ENCODE data around the gene MACROD1.

The MACROD1 gene

DNA sequence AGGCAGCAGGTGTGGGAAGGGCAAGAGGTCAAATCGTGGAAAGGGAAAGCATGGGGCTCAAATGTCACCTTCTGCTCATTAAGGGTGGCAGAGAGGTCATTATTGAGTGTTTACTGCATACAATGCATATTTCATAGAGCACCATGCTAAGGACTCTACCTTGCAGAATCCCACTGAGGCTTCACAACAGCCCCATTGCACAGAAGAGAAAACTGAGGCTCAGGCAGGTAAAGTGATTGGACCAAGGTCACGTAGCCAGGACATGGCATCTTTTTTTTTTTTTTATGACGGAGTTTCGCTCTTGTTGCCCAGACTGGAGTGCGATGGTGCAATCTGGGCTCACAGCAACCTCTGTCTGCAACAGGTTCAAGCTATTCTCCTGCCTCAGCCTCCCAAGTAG is 122.4 kb downstream of the MACROD1 start:
- no peak for DNase-seq (ENCODE audit: low read depth)
- H3K4me3 ChIP-seq (ENCODE audit: control insufficient read depth, low read depth, low read length): no peak overlapping the region
- TF ChIP-seq, protein P1, sequence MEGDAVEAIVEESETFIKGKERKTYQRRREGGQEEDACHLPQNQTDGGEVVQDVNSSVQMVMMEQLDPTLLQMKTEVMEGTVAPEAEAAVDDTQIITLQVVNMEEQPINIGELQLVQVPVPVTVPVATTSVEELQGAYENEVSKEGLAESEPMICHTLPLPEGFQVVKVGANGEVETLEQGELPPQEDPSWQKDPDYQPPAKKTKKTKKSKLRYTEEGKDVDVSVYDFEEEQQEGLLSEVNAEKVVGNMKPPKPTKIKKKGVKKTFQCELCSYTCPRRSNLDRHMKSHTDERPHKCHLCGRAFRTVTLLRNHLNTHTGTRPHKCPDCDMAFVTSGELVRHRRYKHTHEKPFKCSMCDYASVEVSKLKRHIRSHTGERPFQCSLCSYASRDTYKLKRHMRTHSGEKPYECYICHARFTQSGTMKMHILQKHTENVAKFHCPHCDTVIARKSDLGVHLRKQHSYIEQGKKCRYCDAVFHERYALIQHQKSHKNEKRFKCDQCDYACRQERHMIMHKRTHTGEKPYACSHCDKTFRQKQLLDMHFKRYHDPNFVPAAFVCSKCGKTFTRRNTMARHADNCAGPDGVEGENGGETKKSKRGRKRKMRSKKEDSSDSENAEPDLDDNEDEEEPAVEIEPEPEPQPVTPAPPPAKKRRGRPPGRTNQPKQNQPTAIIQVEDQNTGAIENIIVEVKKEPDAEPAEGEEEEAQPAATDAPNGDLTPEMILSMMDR (conservative IDR thresholded peaks at IDR 0.05; ENCODE audit: control insufficient read depth, insufficient read depth, low read depth, low read length): no peak

DNA sequence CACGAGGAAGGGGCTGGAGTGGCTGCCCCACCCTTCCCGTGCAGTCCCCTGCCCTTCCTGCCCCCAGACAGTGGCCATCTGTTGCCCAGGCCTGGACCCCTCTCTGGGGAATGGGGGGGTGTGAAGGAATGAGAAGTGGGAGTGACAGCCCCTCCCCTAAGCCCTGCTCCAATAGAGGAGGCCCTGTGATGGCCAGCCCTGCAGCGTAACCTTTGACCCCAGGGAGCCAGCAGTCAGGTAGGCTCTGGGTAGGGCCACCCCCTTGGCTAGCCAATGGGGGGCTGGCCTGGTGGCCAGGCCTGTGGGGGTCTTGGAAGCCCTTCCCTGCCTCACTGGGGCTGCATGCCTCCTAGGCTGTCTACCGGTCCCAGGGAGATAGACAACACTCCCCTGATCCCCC is 123.6 kb downstream of the MACROD1 start:
- TF ChIP-seq, protein P1 (conservative IDR thresholded peaks at IDR 0.05; ENCODE audit: control insufficient read depth, insufficient read depth, low read depth, low read length): no peak
- H3K4me3 ChIP-seq (ENCODE audit: control insufficient read depth, low read depth, low read length): no peak overlapping the region
- no peak for DNase-seq (ENCODE audit: low read depth)

DNA sequence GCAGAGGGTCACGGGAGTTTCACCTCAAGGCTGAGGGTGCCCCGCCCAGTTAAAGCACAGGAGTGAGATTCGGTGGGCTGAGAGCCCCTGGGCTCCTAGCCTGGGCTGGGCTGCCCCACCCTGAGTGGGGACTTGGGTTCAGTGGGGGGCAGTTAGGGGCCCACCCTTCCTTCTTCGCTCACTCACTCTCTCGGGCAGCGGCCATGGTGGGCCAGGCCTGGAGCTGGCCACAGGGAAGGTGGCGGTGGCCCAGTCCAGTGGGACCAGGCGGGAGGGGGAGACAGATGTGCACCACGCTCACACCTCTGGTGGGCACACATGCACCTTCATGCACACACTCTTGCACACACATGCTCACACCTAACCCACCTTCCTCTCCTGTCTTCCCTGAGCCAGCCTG is 124.1 kb downstream of the MACROD1 start:
- H3K4me3 ChIP-seq (ENCODE audit: control insufficient read depth, low read depth, low read length): no peak overlapping the region
- TF ChIP-seq, protein P1 (conservative IDR thresholded peaks at IDR 0.05; ENCODE audit: control insufficient read depth, insufficient read depth, low read depth, low read length): no peak
- DNase-seq (ENCODE audit: low read depth): no peak

DNA sequence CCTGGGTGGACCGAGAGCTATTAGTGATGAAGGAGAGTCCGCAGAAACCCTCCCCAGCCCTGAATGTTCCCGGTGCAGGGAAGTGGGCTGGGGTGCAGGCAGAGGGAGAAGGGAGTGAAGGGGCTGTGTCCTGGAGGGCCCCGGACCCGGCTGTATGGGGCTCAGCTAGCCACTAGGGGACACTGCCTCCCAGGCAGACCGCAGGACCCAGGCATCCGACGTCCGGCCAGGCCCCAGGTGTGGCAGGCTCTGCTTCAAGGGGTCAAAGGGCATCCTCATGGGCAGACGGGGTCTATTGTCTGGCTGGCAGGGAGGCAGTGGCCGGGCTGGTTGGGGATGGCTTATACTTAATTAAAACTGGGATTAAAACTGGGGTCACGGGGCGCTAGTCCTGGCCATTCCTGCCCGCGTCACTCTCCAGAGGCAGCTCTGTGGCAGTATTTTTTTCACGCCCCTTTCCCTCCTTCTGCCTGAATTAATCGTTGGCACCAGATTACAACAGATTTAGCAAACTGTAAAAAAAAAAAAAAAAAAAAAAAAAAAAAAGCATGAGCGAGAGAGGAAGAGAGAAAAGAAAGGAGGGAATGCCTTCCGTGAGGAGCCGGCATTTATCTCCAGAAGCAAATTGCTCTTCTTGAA is 125.1 kb downstream of the MACROD1 start:
- H3K4me3 ChIP-seq (ENCODE audit: control insufficient read depth, low read depth, low read length): no peak overlapping the region
- TF ChIP-seq, protein P1 (conservative IDR thresholded peaks at IDR 0.05; ENCODE audit: control insufficient read depth, insufficient read depth, low read depth, low read length): peak; percentile 24
- no peak for DNase-seq (ENCODE audit: low read depth)

DNA sequence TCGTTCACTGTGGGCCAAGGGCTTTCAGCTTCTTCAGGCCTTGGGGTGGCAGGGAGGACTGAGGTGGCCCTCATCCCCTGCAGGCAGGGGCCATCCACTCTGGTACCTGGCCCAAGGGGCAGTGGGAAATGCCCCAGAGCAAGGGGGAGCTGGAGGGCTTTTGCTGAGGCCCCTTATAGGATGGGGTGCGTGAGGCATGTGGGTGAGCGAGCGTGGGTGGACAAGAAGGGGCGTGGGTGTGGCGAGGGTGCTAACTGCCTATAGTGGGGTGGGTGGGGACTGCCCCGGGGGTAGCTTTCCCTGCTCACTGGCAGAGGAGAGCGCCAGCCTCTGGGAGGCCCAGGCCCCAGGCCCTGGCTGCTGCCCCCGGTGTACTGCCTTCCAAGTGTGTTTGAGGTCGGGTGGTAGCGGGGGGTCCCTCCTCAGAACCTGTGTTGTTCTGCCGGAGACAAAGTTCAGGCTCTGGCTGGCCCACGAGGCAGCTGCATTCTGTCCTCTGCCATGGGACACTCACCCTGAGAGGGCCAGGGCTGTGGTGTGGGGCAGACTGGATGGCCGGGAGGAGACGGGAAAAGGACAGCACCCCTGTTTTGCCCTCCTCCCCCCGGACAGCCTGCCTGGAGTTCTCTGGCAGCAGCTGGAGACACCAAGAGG is 126.8 kb downstream of the MACROD1 start:
- H3K4me3 ChIP-seq (ENCODE audit: control insufficient read depth, low read depth, low read length): no peak overlapping the region
- TF ChIP-seq, protein P1 (conservative IDR thresholded peaks at IDR 0.05; ENCODE audit: control insufficient read depth, insufficient read depth, low read depth, low read length): no peak
- no peak for DNase-seq (ENCODE audit: low read depth)

DNA sequence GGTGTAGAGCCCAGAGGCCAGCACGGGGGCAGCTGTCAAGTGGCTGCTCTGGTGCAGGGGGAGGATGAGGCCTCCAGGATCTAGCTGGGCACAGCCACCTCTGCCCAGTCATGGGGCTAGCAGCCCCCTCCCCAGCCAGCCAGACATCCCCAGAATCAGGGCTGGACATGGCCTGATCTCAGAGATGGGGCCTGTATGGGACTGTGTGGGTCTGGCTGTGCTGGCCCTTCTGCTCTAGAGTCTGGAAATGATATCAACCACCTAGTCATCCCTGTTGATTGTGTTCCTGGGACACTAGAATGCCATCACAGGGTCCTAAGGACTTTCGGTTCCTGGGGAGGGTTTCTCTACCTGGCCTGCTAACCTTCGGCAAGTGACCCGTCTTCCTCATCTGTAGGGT is 127.4 kb downstream of the MACROD1 start:
- H3K4me3 ChIP-seq (ENCODE audit: control insufficient read depth, low read depth, low read length): no peak overlapping the region
- no peak for DNase-seq (ENCODE audit: low read depth)
- TF ChIP-seq, protein P1 (conservative IDR thresholded peaks at IDR 0.05; ENCODE audit: control insufficient read depth, insufficient read depth, low read depth, low read length): no peak

Measured in fibroblast of mammary gland (primary cell).